Pulmonary artery endothelial cell (primary cell): Measurements from ENCODE around the gene RASGRP3. TPM values are rescaled to one million over a fixed set of nuclear protein-coding genes. Genes with fewer than 3 reads are reported as not detected.

ENCODE experiments used
- DNase-seq: peaks from one replicate; pipeline ENCODE4 v3.0.0-alpha.2; 2011; ENCODE audit warnings: low read depth, low spot score
- total RNA-seq: library from RNA; depleted of rRNA; stranded (reverse); fragments of >200 nt; gene quantifications from 2 replicates; pipeline ENCODE4 v1.2.3, GENCODE V29; 2014

The RASGRP3 gene
- total RNA-seq, 1 donor from 2014 or later, result 15.7 TPM

GRCh38 chr2:33577668-33578067 is 101.2 kb downstream of the RASGRP3 start:
- DNase-seq, result no peak

- DNase-seq, result no peak
Observed at GRCh38 chr2:33579227-33579626, 102.8 kb downstream of the RASGRP3 start.

GRCh38 chr2:33581872-33582271 is 105.4 kb downstream of the RASGRP3 start:
- DNase-seq, result no peak

DNA sequence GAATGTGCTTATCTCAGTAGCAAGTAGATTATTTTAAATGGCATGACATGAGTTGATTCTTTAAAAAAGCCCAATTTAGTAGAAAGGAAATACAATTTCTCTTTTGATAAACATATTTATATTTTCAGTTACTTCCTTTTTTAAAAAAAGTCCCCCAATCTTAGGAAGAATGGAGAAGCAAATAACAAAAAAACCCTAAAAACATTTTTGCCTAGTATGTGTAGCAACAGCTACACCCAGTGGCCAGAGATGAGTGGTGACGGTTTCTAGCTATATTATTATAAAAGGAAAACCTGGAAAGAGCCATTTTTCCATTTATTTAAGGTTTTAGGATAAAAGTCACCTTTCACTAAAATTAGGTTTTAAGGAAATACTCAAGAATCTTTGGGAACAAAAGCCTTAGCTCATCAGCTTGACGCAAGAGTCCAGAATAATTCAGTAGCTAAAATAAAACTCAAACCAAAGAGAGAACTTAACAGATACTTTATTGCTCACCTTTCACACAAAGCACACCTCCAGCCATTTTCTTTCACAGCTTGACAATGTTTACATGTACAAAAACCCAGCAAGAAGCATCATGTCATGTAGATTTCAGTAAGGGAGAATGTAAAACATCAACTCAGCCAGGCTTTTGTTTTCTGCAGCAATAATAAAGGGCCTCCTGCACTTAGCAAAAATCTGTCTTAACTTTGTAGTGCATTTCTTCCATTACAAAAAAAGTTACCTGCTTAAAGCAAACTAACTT is 106.9 kb downstream of the RASGRP3 start:
- DNase-seq, result no peak

- no peak for DNase-seq
Observed at GRCh38 chr2:33586766-33587165, 110.3 kb downstream of the RASGRP3 start.

DNA sequence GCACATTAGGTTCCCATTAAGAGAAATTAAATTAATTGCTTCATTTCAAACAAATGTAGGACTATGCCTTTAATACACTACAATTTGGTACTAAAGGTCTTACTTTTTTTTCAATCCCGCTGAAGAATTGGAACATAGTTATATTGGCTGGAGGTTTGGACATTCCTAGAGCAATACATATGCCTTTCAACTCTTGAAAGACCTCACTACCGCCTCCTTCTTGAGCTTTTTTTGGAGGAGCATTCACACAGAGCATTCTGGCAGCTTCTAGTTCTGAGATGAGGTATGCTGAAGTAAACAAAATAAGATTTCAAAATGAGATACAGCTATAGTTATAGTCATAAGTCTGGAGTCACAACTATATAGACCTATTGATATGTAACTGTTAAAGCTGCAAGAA is 111.8 kb downstream of the RASGRP3 start:
- DNase-seq, result no peak

- no peak for DNase-seq
Observed at GRCh38 chr2:33589444-33589843, 113.0 kb downstream of the RASGRP3 start.

- no peak for DNase-seq
Observed at GRCh38 chr2:33595385-33595784, 118.9 kb downstream of the RASGRP3 start.

- DNase-seq, result no peak
Observed at GRCh38 chr2:33597026-33597425, 120.6 kb downstream of the RASGRP3 start.

GRCh38 chr2:33598561-33599174 is 122.2 kb downstream of the RASGRP3 start:
- DNase-seq, result no peak

DNA sequence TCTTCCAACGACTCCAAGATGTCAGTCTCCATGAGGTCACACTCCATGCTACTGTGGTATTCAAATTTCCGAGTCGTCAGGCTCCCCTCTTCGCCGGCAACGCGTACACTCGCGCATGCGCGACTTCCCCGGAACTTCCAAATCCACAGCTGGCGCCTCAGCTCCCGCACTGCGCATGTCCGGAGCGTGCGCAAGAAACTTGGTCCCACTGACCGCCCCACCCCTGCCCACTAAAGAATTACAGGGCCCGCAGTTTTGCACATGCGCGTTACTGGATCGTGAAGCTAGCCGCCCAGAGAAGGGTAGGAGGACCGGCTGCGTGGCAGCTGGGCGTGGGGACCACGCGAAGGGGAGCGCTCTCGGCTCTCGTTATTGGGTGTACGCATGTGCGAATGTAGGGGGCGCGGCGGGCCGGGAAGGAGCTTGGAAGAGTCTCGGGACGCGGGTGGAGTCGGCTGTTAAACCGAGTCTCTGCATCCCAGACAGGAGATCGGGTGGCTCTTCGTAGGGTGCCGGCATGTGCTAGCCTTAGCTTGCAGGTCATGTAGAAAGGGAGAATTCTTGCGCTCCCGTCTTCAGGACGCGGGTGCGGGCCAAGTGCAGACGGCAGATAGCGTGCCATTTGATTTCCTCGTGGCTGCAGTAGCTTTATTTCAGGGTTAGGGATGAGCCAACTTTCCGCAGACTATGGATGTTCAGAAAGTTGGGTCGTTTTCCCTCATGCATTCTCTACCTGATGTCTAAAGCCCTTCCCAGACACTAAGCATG is 122.9 kb downstream of the RASGRP3 start, which contains the start of gene FAM98A:
Gene FAM98A (minus strand): TSS at position 125 of the 768 bp plus-strand sequence. CDS start 78 bp downstream, at position 47.
- DNase-seq, result peak; percentile 93

DNA sequence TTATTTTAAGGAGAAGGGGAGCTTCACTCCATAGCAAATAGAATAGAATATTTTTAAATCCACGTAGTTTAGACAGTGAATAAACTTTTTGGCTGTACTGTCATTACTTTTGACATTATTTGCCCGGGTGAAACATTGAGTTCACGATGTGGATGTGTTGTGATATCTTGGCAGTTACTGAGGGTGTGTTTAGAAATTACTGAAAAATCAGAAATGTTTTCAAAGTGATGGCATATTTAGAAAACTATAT is 123.4 kb downstream of the RASGRP3 start:
- no peak for DNase-seq

- no peak for DNase-seq
Observed at GRCh38 chr2:33602201-33602830, 125.9 kb downstream of the RASGRP3 start.

- DNase-seq, result no peak
Observed at GRCh38 chr2:33603416-33603815, 127.0 kb downstream of the RASGRP3 start.

DNA sequence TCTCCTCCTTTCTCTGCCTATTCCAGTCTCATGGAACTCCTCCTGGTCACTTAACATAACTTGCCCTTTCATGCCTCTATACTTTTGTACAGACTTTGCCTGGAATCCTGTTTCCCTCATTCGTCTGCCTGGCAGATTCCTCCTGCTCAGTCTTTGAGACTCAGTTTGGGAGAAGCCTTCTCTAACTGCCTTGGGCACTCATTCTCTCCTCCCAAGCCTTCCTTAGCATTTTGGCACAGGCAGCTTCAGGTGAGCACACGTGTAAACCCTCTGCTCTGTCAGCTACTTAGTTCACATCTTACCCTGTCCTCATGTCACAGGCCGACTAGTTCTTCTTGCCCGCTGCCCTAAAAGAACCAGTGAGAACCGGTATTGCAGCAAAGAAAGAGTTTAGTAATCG is 128.6 kb downstream of the RASGRP3 start:
- no peak for DNase-seq

GRCh38 chr2:33606100-33606499 is 129.7 kb downstream of the RASGRP3 start:
- no peak for DNase-seq

GRCh38 chr2:33606622-33607021 is 130.2 kb downstream of the RASGRP3 start:
- no peak for DNase-seq

- DNase-seq, result no peak
Observed at GRCh38 chr2:33607251-33607721, 130.8 kb downstream of the RASGRP3 start.

DNA sequence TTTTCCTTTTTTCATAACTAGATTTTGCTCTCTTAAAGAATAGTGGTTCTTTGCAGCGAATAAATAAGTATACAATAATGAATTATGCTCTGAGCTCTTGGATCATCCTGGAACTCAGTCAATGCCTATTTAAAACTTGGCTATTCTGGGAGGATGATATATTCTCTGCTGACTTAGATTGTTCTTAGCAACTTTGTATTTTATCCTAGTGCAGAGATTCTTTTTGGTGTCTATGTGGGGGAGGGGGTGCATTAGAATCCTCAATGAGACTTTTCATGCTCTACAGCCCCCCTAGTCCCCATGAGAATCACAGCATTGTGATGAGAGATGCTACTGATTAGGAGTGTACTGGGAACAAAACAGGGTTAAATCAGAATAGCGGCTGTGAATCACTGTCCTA is 131.5 kb downstream of the RASGRP3 start:
- no peak for DNase-seq

- DNase-seq, result no peak
Observed at GRCh38 chr2:33614190-33614589, 137.7 kb downstream of the RASGRP3 start.
